Measurements from ENCODE around the gene RNF208.

DNA sequence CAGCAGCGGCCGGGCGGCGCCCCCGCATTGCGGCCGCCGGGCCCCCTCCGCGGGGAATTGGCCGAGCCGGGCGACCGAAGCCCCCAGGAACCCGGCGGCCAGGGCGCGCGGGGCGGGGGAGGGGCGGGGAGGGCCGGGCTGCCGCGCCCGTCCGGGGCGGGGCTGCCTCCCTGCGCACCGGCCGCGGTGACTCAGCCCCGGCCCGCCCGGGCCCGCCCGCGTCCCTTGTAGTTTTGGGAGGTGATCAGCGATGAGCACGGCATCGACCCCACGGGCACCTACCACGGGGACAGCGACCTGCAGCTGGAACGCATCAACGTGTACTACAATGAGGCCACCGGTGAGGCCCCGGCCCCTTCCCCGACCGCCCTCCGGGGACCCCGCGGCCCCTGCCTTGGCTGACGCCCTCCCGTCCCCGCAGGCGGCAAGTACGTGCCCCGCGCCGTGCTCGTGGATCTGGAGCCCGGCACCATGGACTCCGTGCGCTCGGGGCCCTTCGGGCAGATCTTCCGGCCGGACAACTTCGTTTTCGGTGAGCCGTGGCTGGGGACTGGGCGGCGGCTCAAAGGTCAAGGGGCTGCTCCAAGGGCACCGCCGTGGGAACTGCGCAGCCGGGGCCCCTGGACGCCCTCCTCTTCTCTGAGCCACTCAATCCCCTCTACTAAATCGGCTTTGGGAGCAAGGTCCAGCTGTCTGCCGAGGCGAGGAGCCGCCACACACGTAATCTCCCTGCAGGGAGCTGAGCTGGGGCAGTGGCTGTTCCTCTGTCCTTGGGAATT lies 19.6 kb upstream of the RNF208 start:
- TF ChIP-seq, protein P1, sequence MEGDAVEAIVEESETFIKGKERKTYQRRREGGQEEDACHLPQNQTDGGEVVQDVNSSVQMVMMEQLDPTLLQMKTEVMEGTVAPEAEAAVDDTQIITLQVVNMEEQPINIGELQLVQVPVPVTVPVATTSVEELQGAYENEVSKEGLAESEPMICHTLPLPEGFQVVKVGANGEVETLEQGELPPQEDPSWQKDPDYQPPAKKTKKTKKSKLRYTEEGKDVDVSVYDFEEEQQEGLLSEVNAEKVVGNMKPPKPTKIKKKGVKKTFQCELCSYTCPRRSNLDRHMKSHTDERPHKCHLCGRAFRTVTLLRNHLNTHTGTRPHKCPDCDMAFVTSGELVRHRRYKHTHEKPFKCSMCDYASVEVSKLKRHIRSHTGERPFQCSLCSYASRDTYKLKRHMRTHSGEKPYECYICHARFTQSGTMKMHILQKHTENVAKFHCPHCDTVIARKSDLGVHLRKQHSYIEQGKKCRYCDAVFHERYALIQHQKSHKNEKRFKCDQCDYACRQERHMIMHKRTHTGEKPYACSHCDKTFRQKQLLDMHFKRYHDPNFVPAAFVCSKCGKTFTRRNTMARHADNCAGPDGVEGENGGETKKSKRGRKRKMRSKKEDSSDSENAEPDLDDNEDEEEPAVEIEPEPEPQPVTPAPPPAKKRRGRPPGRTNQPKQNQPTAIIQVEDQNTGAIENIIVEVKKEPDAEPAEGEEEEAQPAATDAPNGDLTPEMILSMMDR (IDR thresholded peaks at IDR 0.05; ENCODE audit: borderline replicate concordance, extremely low read depth, low read length, poor library complexity, severe bottlenecking) = no peak
- TF ChIP-seq EZH2 (IDR thresholded peaks at IDR 0.05; ENCODE audit: borderline replicate concordance, low read depth, low read length, severe bottlenecking) = no peak
